A549 (cell line): ENCODE measurements around the gene FSD1.

Experiments used
- CBX8 ChIP-seq: fragments of 200-600 bp; sonication (generic); IDR thresholded peaks from 2 replicates; pipeline ENCODE4 v1.6.1; 2016
- CEBPB ChIP-seq, 2 experiments: fragments of >200 bp in 1 of 2; sonication (Bioruptor Twin) in 1 of 2; formaldehyde crosslinking in 1 of 2; IDR thresholded peaks; 2 replicates each; pipeline ENCODE4 v1.6.1; 2012 to 2016
- CTCF ChIP-seq: fragments of >200 bp; sonication (Bioruptor Twin); formaldehyde crosslinking; IDR thresholded peaks from 3 replicates; pipeline ENCODE4 v1.5.1; 2016
- EHMT2 ChIP-seq: fragments of 200-600 bp; sonication (generic); IDR thresholded peaks from 2 replicates; pipeline ENCODE4 v1.6.1; 2016; ENCODE audit warnings: antibody characterized with exemption, low read depth, mild to moderate bottlenecking, moderate library complexity
- EP300 ChIP-seq, 2 experiments: fragments of >200 bp; sonication (Bioruptor Twin); formaldehyde crosslinking; IDR thresholded peaks; 2 replicates in 1 of 2; 3 replicates in 1 of 2; pipeline ENCODE4 v1.6.1; 2016 to 2017
- MAX ChIP-seq: IDR thresholded peaks from 2 replicates; pipeline ENCODE4 v1.6.1; 2012
- PBX3 ChIP-seq: IDR thresholded peaks from 2 replicates; pipeline ENCODE4 v1.6.1; 2012
- POLR2A ChIP-seq: IDR thresholded peaks from 2 replicates; pipeline ENCODE4 v1.6.1; 2012; ENCODE audit warnings: mild to moderate bottlenecking, low read length
- RNF2 ChIP-seq: fragments of 200-600 bp; sonication (generic); IDR thresholded peaks from 2 replicates; pipeline ENCODE4 v1.6.1; 2016; ENCODE audit warnings: low read depth, mild to moderate bottlenecking, antibody characterized with exemption, moderate library complexity, borderline replicate concordance
- SMC3 ChIP-seq: fragments of >200 bp; sonication (Bioruptor Twin); formaldehyde crosslinking; IDR thresholded peaks from 3 replicates; pipeline ENCODE4 v1.6.1; 2018; ENCODE audit warnings: inconsistent platforms
- ZNF302 ChIP-seq: fragments of 250-450 bp; sonication (Bioruptor Pico); IDR thresholded peaks from 2 replicates; pipeline ENCODE4 v1.9.0; 2021; ENCODE audit warnings: inconsistent platforms, mild to moderate bottlenecking, moderate library complexity

- TF ChIP-seq RNF2: no peak
- TF ChIP-seq POLR2A: no peak
- TF ChIP-seq CTCF: no peak
- TF ChIP-seq CEBPB (IDR thresholded peaks at IDR 0.05): no peak
- no peak for TF ChIP-seq ZNF302 (CRISPR knock-in tag)
- TF ChIP-seq CBX8: no peak
- TF ChIP-seq EHMT2: no peak
- TF ChIP-seq SMC3: no peak
- TF ChIP-seq PBX3: no peak
- TF ChIP-seq MAX: no peak
- TF ChIP-seq EP300 (IDR thresholded peaks at IDR 0.05): no peak
These were observed 46.2 kb upstream of the FSD1 start for GRCh38 chr19:4258181-4258580.
